Measurements from ENCODE around the gene PKD1L1.
"Not testable (repeated sequence)": the region's sequence is repeated elsewhere in the genome, so short reads cannot be mapped to it uniquely, and the experiment has no call there.

PKD1L1 gene

DNA sequence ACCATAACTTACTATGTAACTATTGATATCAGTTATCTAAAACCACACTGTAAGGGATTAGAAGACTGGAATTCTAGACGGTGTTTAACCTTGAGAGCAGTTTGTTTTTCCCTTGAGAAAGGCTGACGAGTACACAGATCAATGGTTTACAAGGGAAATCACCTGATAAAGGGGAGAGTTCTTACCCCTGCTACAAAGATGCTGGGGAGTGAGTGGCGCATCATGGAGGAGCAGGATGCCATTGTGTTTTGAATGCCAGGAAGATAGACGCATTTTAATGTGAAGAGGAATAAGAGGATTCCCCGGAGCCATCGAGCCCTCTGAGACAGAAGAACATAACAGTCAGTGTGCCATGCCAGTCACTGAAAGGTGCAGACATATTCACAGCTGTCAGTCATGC lies 145.2 kb downstream of the PKD1L1 start:
- H3K36me3 Mint-ChIP-seq: no peaks in the 10 kb centered on the region
- H3K27ac Mint-ChIP-seq: no peak overlapping the region
- no peaks in the 10 kb centered on the region for H3K4me1 Mint-ChIP-seq (ENCODE audit: low read depth)
- no peaks in the 10 kb centered on the region for H3K27me3 Mint-ChIP-seq
- no peaks in the 10 kb centered on the region for H3K9me3 Mint-ChIP-seq (ENCODE audit: low read depth)
- H3K4me3 Mint-ChIP-seq: no peak overlapping the region

GRCh38 chr7:47801423-47801822 lies 146.8 kb downstream of the PKD1L1 start:
- Mint-ChIP-seq H3K27ac (no peak overlapping the region), H3K4me1 (ENCODE audit: low read depth) (no peaks in the 10 kb centered on the region), H3K36me3 (no peaks in the 10 kb centered on the region), H3K27me3 (no peaks in the 10 kb centered on the region), H3K4me3 (no peak overlapping the region), H3K9me3 (ENCODE audit: low read depth) (no peaks in the 10 kb centered on the region)

DNA sequence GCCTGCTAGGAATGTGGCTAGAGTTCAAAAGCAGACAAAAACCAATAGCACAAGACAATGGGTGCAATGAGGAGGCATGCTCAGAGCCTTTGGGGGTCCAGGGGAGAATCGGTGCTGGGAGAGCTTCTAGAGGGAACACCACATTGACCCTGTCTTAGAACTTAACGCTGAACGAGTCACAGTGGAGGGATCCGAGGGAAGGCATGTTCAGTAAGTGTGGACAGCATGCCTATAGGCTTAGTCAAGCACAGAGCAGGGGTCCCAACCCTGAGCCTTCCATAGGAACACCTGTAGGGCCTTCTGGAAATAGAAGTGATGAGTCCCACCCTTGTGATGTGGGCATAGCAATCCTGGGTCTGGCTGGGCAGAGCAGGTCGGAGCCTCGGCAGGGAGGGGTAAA lies 148.7 kb downstream of the PKD1L1 start:
- Mint-ChIP-seq H3K27me3 (no peaks in the 10 kb centered on the region), H3K9me3 (ENCODE audit: low read depth) (no peaks in the 10 kb centered on the region), H3K36me3 (no peaks in the 10 kb centered on the region), H3K4me3 (no peak overlapping the region), H3K27ac (no peak overlapping the region), H3K4me1 (ENCODE audit: low read depth) (no peaks in the 10 kb centered on the region)

DNA sequence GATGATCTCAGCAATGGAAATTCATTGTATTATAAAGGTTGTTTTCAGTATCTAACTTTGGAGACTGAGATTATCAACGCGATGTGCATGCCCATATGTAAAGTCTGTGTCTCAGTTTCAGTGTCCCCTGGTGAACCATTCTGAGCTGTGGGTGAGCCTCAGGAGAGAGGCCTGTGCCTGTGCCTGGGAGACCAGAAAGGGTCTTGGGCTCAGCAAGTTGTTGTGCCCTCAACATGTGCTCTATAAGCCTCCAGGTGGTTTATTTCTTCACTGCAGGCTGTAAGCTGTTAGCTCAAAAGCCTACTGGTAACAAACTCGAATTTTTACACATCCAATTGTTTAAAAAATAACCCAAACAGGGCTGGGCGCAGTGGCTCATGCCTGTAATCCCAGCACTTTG lies 151.9 kb downstream of the PKD1L1 start:
- Mint-ChIP-seq H3K4me1 (ENCODE audit: low read depth) (no peaks in the 10 kb centered on the region), H3K9me3 (ENCODE audit: low read depth) (no peaks in the 10 kb centered on the region)

DNA sequence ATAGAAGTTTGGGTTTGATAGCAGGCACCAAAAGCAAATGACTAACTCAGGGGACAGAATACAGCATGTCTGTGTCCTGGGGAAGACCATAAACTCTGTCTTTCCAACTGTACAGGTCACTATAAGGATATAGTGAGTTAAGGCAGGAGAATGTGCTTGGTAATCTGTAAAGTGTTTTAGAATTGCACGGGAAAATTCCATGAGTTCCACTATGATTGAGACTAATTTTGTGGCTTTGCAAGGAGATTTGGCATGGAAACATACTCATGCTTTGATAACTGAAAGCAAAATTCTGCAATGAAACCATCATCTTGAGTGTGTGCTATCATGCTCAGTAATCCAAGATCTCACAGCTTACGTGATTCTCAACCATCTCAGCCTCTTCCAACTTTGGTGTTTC lies 152.6 kb downstream of the PKD1L1 start:
- H3K4me1 Mint-ChIP-seq (ENCODE audit: low read depth): no peaks in the 10 kb centered on the region
- no peaks in the 10 kb centered on the region for H3K9me3 Mint-ChIP-seq (ENCODE audit: low read depth)
- peaks cover 2% of the 10 kb centered on the region for H3K27me3 Mint-ChIP-seq
- no peak overlapping the region for H3K27ac Mint-ChIP-seq
- H3K4me3 Mint-ChIP-seq: no peak overlapping the region
- no peaks in the 10 kb centered on the region for H3K36me3 Mint-ChIP-seq

More for the DNA sequence above, 151.9 kb downstream of the PKD1L1 start:
- Mint-ChIP-seq H3K27me3 (peaks cover 2% of the 10 kb centered on the region), H3K4me3 (no peak overlapping the region), H3K36me3 (no peaks in the 10 kb centered on the region), H3K27ac (no peak overlapping the region)

GRCh38 chr7:47795126-47795525 lies 153.1 kb downstream of the PKD1L1 start:
- not testable (repeated sequence) for H3K27ac Mint-ChIP-seq; H3K4me1 Mint-ChIP-seq (ENCODE audit: low read depth); H3K4me3 Mint-ChIP-seq; H3K9me3 Mint-ChIP-seq (ENCODE audit: low read depth); H3K36me3 Mint-ChIP-seq; H3K27me3 Mint-ChIP-seq

GRCh38 chr7:47794016-47794415 lies 154.2 kb downstream of the PKD1L1 start:
- no peaks in the 10 kb centered on the region for H3K36me3 Mint-ChIP-seq
- H3K4me1 Mint-ChIP-seq (ENCODE audit: low read depth): no peaks in the 10 kb centered on the region
- no peak overlapping the region for H3K27ac Mint-ChIP-seq
- no peaks in the 10 kb centered on the region for H3K9me3 Mint-ChIP-seq (ENCODE audit: low read depth)
- H3K27me3 Mint-ChIP-seq: peaks cover 2% of the 10 kb centered on the region
- no peak overlapping the region for H3K4me3 Mint-ChIP-seq

DNA sequence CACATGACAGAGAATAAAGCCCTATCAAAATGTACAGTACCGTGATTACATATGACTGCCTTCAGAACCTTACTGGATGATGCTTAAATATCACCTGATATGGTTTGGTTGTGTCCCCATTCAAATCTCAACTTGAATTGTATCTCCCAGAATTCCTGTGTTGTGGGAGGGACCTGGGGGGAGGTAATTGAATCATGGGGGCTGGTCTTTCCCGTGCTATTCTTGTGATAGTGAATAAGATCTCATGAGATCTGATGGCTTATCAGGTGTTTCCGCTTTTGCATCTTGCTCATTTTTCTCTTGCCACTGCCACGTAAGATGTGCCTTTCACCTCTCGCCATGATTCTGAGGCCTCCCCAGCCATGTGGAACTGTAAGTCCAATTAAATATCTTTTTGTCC lies 155.1 kb downstream of the PKD1L1 start:
- not testable (repeated sequence) for H3K36me3 Mint-ChIP-seq; H3K27ac Mint-ChIP-seq; H3K27me3 Mint-ChIP-seq; H3K4me3 Mint-ChIP-seq; H3K9me3 Mint-ChIP-seq (ENCODE audit: low read depth); H3K4me1 Mint-ChIP-seq (ENCODE audit: low read depth)

DNA sequence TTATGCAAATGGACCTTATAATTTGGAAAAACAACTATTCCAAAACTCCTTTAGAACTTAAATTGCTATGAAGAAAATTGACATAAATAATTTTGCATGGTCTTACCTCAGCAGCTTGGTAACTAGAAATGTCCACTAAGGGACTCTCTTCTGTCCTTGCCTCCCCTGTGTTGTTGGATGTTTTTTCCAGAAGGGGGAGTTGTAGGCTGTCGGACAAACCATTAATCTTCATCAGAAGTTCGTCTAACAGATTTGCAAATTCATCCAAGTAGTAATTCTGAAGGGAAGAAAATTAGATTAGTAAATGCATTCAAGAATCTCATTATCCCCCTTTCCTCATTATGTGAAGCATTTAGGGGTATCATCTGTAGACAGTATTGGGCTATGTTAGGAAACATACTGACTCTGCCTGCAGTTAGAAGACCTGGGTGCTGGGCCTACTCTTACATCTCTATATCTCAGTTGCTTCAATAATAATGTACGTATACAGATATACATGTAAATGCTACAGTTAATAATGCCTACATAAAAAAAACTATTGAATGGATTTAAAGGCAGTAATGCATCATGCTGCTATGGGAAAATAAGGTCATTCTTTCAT lies 155.6 kb downstream of the PKD1L1 start:
- Mint-ChIP-seq H3K27ac (no peak overlapping the region), H3K9me3 (ENCODE audit: low read depth) (no peaks in the 10 kb centered on the region), H3K4me3 (no peak overlapping the region)

DNA sequence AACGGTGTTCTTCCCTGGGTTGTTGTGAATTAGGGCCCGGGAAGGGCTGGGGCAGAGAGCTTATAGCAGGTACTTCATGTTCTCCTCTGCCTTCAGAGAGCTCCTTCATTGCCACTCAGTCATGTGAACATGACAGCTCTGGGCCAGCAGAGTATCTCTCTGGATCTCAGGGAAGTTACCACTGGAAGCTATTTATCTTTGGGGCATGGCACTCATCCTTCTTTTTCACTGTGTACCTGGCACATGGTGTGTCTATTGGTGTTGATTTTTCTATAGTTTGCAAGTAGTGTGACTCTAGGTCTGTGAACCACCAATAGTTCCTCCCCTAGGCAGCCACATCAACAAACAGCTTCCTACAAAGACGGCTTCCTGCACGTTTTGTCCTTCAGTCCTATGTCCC lies 156.6 kb downstream of the PKD1L1 start:
- no peak overlapping the region for H3K27ac Mint-ChIP-seq
- no peaks in the 10 kb centered on the region for H3K9me3 Mint-ChIP-seq (ENCODE audit: low read depth)
- H3K36me3 Mint-ChIP-seq: no peaks in the 10 kb centered on the region
- H3K4me1 Mint-ChIP-seq (ENCODE audit: low read depth): no peaks in the 10 kb centered on the region
- no peak overlapping the region for H3K4me3 Mint-ChIP-seq
- H3K27me3 Mint-ChIP-seq: peaks cover 2% of the 10 kb centered on the region

More for the DNA sequence above, 155.6 kb downstream of the PKD1L1 start:
- no peaks in the 10 kb centered on the region for H3K36me3 Mint-ChIP-seq
- H3K4me1 Mint-ChIP-seq (ENCODE audit: low read depth): no peaks in the 10 kb centered on the region
- peaks cover 2% of the 10 kb centered on the region for H3K27me3 Mint-ChIP-seq

DNA sequence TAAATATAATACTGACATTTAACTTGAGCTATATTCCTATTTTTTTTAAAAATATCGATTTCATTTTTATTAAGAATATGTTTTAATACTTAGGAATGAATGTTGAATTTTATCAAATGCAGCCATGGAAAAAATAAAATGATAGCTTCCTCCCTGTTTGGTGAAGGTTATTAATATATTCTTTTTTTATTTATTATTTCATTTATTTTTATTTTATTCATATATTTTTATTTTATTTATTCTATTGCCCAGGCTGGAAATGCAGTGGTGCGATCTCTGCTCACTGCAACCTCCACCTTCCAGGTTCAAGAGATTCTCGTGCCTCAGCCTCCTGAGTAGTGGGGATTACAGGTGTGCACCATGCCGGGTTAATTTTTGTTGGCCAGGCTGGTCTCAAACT lies 160.2 kb downstream of the PKD1L1 start:
- no peak overlapping the region for H3K27ac Mint-ChIP-seq
- H3K36me3 Mint-ChIP-seq: no peaks in the 10 kb centered on the region
- H3K4me3 Mint-ChIP-seq: no peak overlapping the region
- no peaks in the 10 kb centered on the region for H3K4me1 Mint-ChIP-seq (ENCODE audit: low read depth)
- peaks cover 2% of the 10 kb centered on the region for H3K27me3 Mint-ChIP-seq
- no peaks in the 10 kb centered on the region for H3K9me3 Mint-ChIP-seq (ENCODE audit: low read depth)

DNA sequence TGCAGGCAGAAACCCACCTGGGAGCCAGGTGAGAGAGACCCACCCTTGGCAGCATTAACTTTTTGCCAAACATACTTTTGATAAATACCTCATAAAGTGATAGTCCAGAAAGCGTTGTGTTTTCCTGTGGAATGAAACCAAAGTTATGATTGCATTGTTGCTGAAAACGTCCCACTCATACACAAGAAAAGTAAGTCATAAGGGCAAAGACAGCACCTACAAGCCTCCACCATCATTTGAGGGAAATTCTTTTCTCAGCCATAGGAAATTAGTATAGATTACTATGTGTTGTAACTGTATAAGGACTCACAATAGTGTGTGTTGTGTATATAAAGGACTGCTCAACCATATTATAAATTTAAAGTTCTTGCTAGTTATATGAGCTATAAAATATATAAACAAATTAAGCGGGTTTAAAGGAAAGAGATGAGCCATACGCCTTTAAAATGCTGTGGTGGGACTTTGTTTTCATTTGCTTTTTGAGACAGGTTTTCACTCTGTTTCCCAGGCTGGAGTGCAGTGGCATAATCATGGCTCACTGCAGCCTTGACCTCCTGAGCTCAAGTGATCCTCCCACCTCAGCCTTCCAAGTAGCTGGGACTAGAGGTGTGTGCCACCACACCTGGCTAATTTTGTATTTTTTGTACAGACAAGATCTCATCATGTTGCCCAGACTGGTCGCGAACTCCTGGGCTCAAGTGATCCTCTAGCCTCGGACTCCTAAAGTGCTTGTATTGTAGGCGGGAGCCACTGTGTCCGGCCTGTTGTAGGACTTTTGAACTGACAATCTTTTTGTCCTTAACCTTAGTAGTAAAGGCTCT lies 160.8 kb downstream of the PKD1L1 start:
- Mint-ChIP-seq H3K4me1 (ENCODE audit: low read depth) (no peaks in the 10 kb centered on the region), H3K9me3 (ENCODE audit: low read depth) (no peaks in the 10 kb centered on the region), H3K36me3 (no peaks in the 10 kb centered on the region), H3K27ac (no peak overlapping the region), H3K27me3 (peaks cover 2% of the 10 kb centered on the region), H3K4me3 (no peak overlapping the region)

DNA sequence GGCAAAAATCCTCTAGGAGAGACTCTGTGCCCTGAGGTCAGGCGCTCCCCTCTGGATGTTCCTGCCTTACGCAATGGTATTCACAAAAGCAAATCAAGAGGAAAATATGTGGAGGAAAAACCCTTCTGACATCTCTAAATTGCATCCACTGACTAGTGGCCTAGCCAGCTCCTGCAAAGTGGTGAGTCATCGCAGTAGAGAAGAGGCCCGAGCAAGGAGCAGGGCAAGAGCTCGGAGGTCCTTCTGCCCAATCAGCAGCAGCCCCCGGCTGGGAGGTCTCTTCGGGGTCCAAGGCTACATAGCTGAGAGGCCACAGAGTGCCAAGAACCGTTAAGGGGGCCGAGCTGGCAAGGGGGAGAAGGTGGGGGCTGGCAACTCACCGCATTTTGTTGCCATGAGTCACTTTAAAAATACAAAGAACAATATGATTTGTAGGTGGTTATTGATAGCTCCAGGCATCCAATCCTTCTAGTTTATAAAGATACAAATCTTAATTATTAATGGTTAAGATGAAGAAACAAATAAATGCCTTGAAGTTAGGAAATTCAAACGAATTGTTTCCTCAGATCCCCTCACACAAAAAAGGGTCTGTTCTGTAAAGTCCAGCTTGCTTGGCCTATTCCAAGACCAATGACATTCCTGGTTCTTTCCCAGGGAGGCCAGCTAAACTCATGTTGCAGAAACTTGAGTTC lies 161.6 kb downstream of the PKD1L1 start:
- Mint-ChIP-seq H3K9me3 (ENCODE audit: low read depth) (no peaks in the 10 kb centered on the region), H3K27me3 (no peaks in the 10 kb centered on the region), H3K4me3 (no peak overlapping the region), H3K4me1 (ENCODE audit: low read depth) (no peaks in the 10 kb centered on the region), H3K36me3 (no peaks in the 10 kb centered on the region), H3K27ac (no peak overlapping the region)

GRCh38 chr7:47785923-47786556 lies 162.2 kb downstream of the PKD1L1 start:
- Mint-ChIP-seq H3K4me1 (ENCODE audit: low read depth) (no peaks in the 10 kb centered on the region), H3K36me3 (no peaks in the 10 kb centered on the region), H3K4me3 (no peak overlapping the region), H3K27me3 (no peaks in the 10 kb centered on the region), H3K27ac (no peak overlapping the region), H3K9me3 (ENCODE audit: low read depth) (no peaks in the 10 kb centered on the region)

All from activated naive CD8-positive, alpha-beta T cell (primary cell).